Caco-2 (cell line): Measurements from ENCODE around the gene ACTN4. TPM values are rescaled to one million over a fixed set of nuclear protein-coding genes. Genes with fewer than 3 reads are reported as not detected.
A peak's percentile ranks its signal among the peaks of the same experiment; 100 is the strongest.

ENCODE experiments used
- BruUV-seq: library from RNA; stranded (reverse); fragments of 400-500 nt; replicated peaks from 2 replicates; lab custom pipeline; 2021; lab: Mats Ljungman, UMichigan
- CTCF ChIA-PET: fragments of 300-600 bp; sonication (Branson Sonifier 250); formaldehyde crosslinking; loops from one replicate; lab custom pipeline; 2022; ENCODE audit warnings: antibody characterized with exemption; lab: Charles Lee
- POLR2A ChIA-PET: fragments of 300-600 bp; sonication (Branson Sonifier 250); formaldehyde crosslinking; loops from one replicate; lab custom pipeline; 2022; ENCODE audit warnings: antibody characterized with exemption; lab: Charles Lee
- DNase-seq, 2 experiments: peaks; one replicate each; pipeline versions ENCODE4 v3.0.0 to v3.0.0-alpha.2; 2020 to 2022
- H3K27me3 ChIP-seq: replicated peaks from 2 replicates; pipeline ENCODE4 v1.6.0; 2011; ENCODE audit warnings: low read length; ENCODE audit not compliant: control insufficient read depth, insufficient read depth
- H3K36me3 ChIP-seq: 2 replicates; pipeline ENCODE4 v1.5.1; 2011; ENCODE audit warnings: low read length; ENCODE audit not compliant: control insufficient read depth, insufficient read depth
- H3K4me1 ChIP-seq: fragments of 250-450 bp; sonication (Bioruptor Pico); 2 replicates; pipeline ENCODE4 v1.5.1; 2020; ENCODE audit warnings: mild to moderate bottlenecking
- H3K4me3 ChIP-seq: 2 replicates; pipeline ENCODE4 v1.5.1; 2011; ENCODE audit warnings: low read depth, mild to moderate bottlenecking, control low read depth, low read length
- H3K9me3 ChIP-seq: fragments of 250-450 bp; sonication (Bioruptor Pico); 2 replicates; pipeline ENCODE4 v1.5.1; 2020; ENCODE audit warnings: mild to moderate bottlenecking, moderate library complexity
- H3K27ac Mint-ChIP-seq: one replicate; pipeline ENCODE4 v1.8.0; 2022; ENCODE audit warnings: mixed read lengths; ENCODE audit not compliant: unreplicated experiment
- H3K27me3 Mint-ChIP-seq: one replicate; pipeline ENCODE4 v1.8.0; 2022; ENCODE audit warnings: mixed read lengths; ENCODE audit not compliant: insufficient read depth, unreplicated experiment
- H3K36me3 Mint-ChIP-seq: one replicate; pipeline ENCODE4 v1.8.0; 2022; ENCODE audit warnings: mild to moderate bottlenecking, mixed read lengths; ENCODE audit not compliant: insufficient read depth, unreplicated experiment
- H3K4me1 Mint-ChIP-seq: one replicate; pipeline ENCODE4 v1.8.0; 2022; ENCODE audit warnings: low read depth, mixed read lengths; ENCODE audit not compliant: unreplicated experiment
- H3K4me3 Mint-ChIP-seq: one replicate; pipeline ENCODE4 v1.8.0; 2022; ENCODE audit warnings: mild to moderate bottlenecking, moderate library complexity, mixed read lengths; ENCODE audit not compliant: unreplicated experiment
- H3K9me3 Mint-ChIP-seq: one replicate; pipeline ENCODE4 v1.8.0; 2022; ENCODE audit warnings: mixed read lengths; ENCODE audit not compliant: unreplicated experiment
- intact Hi-C: fragments of 100-400 bp; cut with micrococcal nuclease; formaldehyde crosslinking; loops from one replicate; pipeline ENCODE4 v1.10.0; 2022; ENCODE audit not compliant: unreplicated experiment
- total RNA-seq: library from RNA; stranded (reverse); gene quantifications from 2 replicates; pipeline ENCODE4 v1.2.3, GENCODE V29; 2022
- TF ChIP-seq, protein P1 (sequence below), 2 experiments: fragments of 200-600 bp in 1 of 2; IDR thresholded peaks; 1 replicate in 1 of 2; 2 replicates in 1 of 2; pipeline versions ENCODE4 v1.5.1 to v1.8.0; 2011 to 2022; ENCODE audit warnings: antibody characterized with exemption in 1 of 2, control low read depth in 1 of 2, inconsistent platforms in 1 of 2, low read depth in 1 of 2, low read length in 1 of 2, mild to moderate bottlenecking in 1 of 2, moderate library complexity in 1 of 2; ENCODE audit not compliant: insufficient read depth in 1 of 2, severe bottlenecking in 1 of 2, unreplicated experiment in 1 of 2

The ACTN4 gene
- total RNA-seq, 1 experiment from 2014 or later, result 605 TPM

DNA sequence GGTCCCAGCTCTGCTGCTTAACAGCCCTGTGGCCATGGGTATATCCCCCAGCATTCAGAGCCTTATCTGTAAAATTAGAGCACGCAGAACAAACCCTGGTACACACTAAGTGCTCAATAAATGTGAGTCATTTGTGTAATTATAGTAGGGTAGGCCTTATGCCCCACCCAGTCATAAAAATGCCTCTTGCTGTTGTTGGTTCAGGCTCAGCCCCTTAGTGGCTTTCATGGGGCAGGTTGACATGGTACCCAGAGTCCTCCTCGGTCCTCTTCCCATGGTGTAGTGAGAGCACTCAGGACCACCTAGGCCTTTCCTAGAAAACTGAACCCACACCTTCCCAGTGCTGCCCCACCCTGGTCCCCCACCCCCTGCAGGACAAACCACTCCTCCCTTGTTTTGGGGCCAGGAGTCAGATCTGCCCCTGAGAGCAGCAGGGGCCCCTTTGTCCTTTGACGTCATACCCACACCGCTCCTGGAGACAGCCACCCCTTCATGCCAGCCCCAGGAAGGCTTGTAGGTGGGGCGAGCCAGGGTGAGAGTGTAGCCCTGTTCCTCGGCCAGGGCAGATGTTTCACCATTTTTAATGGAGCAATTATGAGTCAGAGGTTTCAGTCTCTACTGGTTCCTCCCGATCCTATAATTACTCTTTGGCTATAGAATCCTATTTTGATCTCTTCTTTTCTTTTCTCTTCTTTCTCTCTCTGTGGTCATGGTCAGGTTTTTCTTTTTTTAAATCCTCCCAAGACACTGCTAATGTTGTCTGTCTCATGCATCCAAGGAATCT, 36.8 kb downstream of the ACTN4 start:
- intact Hi-C loops, result no loop called here
- CTCF ChIA-PET, result interaction anchor here (1.0 to 1.9 kb wide), 6 partner anchors 9 to 281 kb away, joined by 3 to 12 read pairs (median 4); partner anchors contain the start of gene FAM98C
- 0 out of 2 replicates have a peak, but pooled peaks cover 5% of the 10 kb centered on the region for H3K36me3 ChIP-seq
- H3K9me3 ChIP-seq, result no peaks in the 10 kb centered on the region
- POLR2A ChIA-PET, result interaction anchor here (1.0 to 2.5 kb wide), 9 partner anchors 14 to 281 kb away, joined by 3 to 33 read pairs (median 13); partner anchors contain the start of genes ACTN4 and FAM98C
- peak overlapping the region; percentile 57 for H3K4me3 Mint-ChIP-seq
- H3K36me3 Mint-ChIP-seq, result peaks cover 91% of the 10 kb centered on the region
- H3K27me3 Mint-ChIP-seq, result no peaks in the 10 kb centered on the region
- H3K9me3 Mint-ChIP-seq, result peaks cover 10% of the 10 kb centered on the region
- peaks cover 77% of the 10 kb centered on the region for H3K4me1 ChIP-seq
- H3K4me1 Mint-ChIP-seq, result peaks cover 79% of the 10 kb centered on the region
- peak overlapping the region; percentile 95 for H3K27ac Mint-ChIP-seq
- H3K27me3 ChIP-seq, result no peaks in the 10 kb centered on the region
- BruUV-seq, result no TSS peak
- no peak overlapping the region for H3K4me3 ChIP-seq
- peak; percentile 76 to 92 for DNase-seq
- TF ChIP-seq, protein P1, sequence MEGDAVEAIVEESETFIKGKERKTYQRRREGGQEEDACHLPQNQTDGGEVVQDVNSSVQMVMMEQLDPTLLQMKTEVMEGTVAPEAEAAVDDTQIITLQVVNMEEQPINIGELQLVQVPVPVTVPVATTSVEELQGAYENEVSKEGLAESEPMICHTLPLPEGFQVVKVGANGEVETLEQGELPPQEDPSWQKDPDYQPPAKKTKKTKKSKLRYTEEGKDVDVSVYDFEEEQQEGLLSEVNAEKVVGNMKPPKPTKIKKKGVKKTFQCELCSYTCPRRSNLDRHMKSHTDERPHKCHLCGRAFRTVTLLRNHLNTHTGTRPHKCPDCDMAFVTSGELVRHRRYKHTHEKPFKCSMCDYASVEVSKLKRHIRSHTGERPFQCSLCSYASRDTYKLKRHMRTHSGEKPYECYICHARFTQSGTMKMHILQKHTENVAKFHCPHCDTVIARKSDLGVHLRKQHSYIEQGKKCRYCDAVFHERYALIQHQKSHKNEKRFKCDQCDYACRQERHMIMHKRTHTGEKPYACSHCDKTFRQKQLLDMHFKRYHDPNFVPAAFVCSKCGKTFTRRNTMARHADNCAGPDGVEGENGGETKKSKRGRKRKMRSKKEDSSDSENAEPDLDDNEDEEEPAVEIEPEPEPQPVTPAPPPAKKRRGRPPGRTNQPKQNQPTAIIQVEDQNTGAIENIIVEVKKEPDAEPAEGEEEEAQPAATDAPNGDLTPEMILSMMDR (IDR thresholded peaks at IDR 0.05; ENCODE audit: insufficient read depth in 1 of 2, low read depth in 1 of 2, low read length in 1 of 2, severe bottlenecking in 1 of 2, unreplicated experiment in 1 of 2), result no peak

DNA sequence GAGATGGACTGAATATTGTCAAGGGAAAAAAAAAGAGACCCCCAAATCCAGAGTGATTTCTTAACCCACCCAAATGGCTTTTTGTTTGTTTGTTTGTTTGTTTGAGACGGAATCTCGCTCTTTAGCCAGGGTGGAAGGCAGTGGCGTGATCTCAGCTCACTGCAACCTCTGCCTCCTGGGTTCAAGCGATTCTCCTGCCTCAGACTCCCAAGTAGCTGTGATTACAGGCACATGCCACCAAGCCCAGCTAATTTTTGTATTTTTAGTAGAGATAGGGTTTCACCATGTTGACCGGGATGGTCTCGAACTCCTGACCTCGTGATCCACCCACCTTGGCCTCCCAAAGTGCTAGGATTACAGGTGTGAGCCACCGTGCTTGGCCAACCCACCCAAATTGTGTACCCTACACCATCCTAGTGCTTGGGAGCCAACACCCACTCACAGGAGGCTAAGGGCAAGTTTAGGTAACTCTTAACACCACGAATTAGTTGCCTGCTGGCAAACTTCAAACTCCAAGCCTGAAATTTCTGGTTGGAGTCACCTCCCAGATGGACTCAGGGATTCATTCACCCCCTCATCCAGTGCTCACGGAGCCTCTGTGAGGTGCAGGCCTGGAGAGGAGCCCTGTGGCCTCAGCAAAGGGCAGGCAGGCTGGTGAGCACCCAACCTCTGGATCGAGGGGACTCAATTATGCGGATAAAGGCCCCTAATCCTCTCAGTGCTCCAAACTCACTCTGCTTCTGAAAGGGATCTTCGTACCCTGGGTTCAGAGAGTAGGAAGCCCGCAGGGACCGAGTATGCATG, 37.6 kb downstream of the ACTN4 start:
- H3K36me3 Mint-ChIP-seq, result peaks cover 91% of the 10 kb centered on the region
- H3K4me1 ChIP-seq, result peaks cover 85% of the 10 kb centered on the region
- H3K4me3 Mint-ChIP-seq, result peak overlapping the region; percentile 61
- H3K9me3 ChIP-seq, result no peaks in the 10 kb centered on the region
- H3K27me3 Mint-ChIP-seq, result no peaks in the 10 kb centered on the region
- no peak overlapping the region for H3K4me3 ChIP-seq
- peaks cover 10% of the 10 kb centered on the region for H3K9me3 Mint-ChIP-seq
- ChIA-PET POLR2A (no interaction called here), CTCF (interaction anchor here (1.8 kb wide), 1 partner anchor 26 kb away, joined by 12 read pairs; no protein-coding TSS in a partner anchor)
- TF ChIP-seq, protein P1 (IDR thresholded peaks at IDR 0.05; ENCODE audit: insufficient read depth in 1 of 2, low read depth in 1 of 2, low read length in 1 of 2, severe bottlenecking in 1 of 2, unreplicated experiment in 1 of 2), result no peak
- H3K27me3 ChIP-seq, result no peaks in the 10 kb centered on the region
- H3K27ac Mint-ChIP-seq, result peak overlapping the region; percentile 95
- intact Hi-C loops, result no loop called here
- H3K36me3 ChIP-seq, result 0 out of 2 replicates have a peak, but pooled peaks cover 5% of the 10 kb centered on the region
- peaks cover 79% of the 10 kb centered on the region for H3K4me1 Mint-ChIP-seq
- BruUV-seq, result TSS peak; percentile 44
- DNase-seq, result no peak
